Right lobe of liver (tissue), 4 donors: ENCODE measurements around the gene ERMP1.

ENCODE experiments used
- CTCF ChIP-seq, 4 donors: fragments of 200-600 bp in 3 of 4; fragments of 450-650 bp in 1 of 4; IDR thresholded peaks; one replicate each; pipeline versions ENCODE4 v1.5.1 to v1.8.0; 2016 to 2022; ENCODE audit warnings: antibody characterized with exemption in 4 of 4, mild to moderate bottlenecking in 2 of 4
- POLR2A ChIP-seq: fragments of 450-650 bp; IDR thresholded peaks from one replicate; pipeline ENCODE4 v1.6.1; 2017; ENCODE audit warnings: antibody characterized with exemption, mild to moderate bottlenecking
- donor health status: DM: no; HTN: no; CAD: no.
- donor health status: DM: no; HTN: no; CAD: no.
- donor health status: DM: no; HTN: yes; CAD: no.

GRCh38 chr9:5838884-5839571, 6.1 kb upstream of the ERMP1 start:
- TF ChIP-seq POLR2A (no peak), CTCF (IDR thresholded peaks at IDR 0.05) (no peak)
